ENCODE results near the gene CAD. TPM values are rescaled to one million over a fixed set of nuclear protein-coding genes. Genes with fewer than 3 reads are reported as not detected.

CAD gene
- total and polyA plus RNA-seq, 4 donors = 6.9 to 29.7 (median 18.2) TPM

GRCh38 chr2:27205206-27205605 is 12.0 kb upstream of the CAD start:
- H3K4me1 ChIP-seq (ENCODE audit: control insufficient read depth in 1 of 2, insufficient read depth in 2 of 2, low read length in 2 of 2) = no peaks in the 10 kb centered on the region
- ATAC-seq (ENCODE audit: low FRiP score) (no peak), DNase-seq (no peak)
- intact Hi-C loops (cut with DNase I) = no loop called here
- no peaks in the 10 kb centered on the region for H3K9me3 ChIP-seq (ENCODE audit: control insufficient read depth, low read length)
- no peak overlapping the region for H3K4me3 ChIP-seq (ENCODE audit: low read length in 2 of 2)
- H3K27me3 ChIP-seq (ENCODE audit: control insufficient read depth in 1 of 2, insufficient read depth in 2 of 2, low read length in 1 of 2) = no peaks in the 10 kb centered on the region
- 82 to 85% methylated on average over 8 of the region's 8 CpGs for WGBS, 2 donors
- peaks cover 2 to 6% of the 10 kb centered on the region in 2 donors for H3K36me3 ChIP-seq (ENCODE audit: control insufficient read depth in 1 of 2, insufficient read depth in 2 of 2, low read length in 1 of 2)
- H3K27ac ChIP-seq (ENCODE audit: low read depth in 1 of 2, low read length in 2 of 2) = no peak overlapping the region

DNA sequence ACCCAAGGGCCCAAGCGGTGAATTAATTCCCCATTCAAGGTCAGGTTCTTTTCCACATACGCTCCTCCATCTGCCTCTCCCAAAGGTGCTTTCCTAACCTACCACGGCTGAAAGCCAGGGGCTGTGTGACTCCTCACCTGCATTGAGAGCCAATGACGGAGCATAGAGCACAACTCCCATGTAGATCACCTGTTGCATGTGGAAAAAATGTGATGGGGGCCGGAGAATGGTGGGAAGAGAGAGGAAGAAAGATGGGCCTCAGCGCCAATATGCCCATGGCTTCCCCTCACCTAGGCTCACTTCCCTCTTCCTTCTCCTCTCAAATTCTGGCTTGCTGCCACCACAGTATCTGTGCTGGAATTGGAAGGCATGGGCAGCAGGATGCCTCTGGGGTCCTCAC is 10.8 kb upstream of the CAD start:
- no peak for DNase-seq
- H3K27ac ChIP-seq (ENCODE audit: low read depth in 1 of 2, low read length in 2 of 2) = no peak overlapping the region
- H3K9me3 ChIP-seq (ENCODE audit: control insufficient read depth, low read length) = no peaks in the 10 kb centered on the region
- intact Hi-C loops (cut with DNase I) = no loop called here
- no peaks in the 10 kb centered on the region for H3K4me1 ChIP-seq (ENCODE audit: control insufficient read depth in 1 of 2, insufficient read depth in 2 of 2, low read length in 2 of 2)
- no peak overlapping the region for H3K4me3 ChIP-seq (ENCODE audit: low read length in 2 of 2)
- H3K27me3 ChIP-seq (ENCODE audit: control insufficient read depth in 1 of 2, insufficient read depth in 2 of 2, low read length in 1 of 2) = no peaks in the 10 kb centered on the region
- ATAC-seq (ENCODE audit: low FRiP score) = no peak
- WGBS, 2 donors = 95 to 96% methylated on average over 6 of the region's 6 CpGs
- peaks cover 2 to 6% of the 10 kb centered on the region in 2 donors for H3K36me3 ChIP-seq (ENCODE audit: control insufficient read depth in 1 of 2, insufficient read depth in 2 of 2, low read length in 1 of 2)

DNA sequence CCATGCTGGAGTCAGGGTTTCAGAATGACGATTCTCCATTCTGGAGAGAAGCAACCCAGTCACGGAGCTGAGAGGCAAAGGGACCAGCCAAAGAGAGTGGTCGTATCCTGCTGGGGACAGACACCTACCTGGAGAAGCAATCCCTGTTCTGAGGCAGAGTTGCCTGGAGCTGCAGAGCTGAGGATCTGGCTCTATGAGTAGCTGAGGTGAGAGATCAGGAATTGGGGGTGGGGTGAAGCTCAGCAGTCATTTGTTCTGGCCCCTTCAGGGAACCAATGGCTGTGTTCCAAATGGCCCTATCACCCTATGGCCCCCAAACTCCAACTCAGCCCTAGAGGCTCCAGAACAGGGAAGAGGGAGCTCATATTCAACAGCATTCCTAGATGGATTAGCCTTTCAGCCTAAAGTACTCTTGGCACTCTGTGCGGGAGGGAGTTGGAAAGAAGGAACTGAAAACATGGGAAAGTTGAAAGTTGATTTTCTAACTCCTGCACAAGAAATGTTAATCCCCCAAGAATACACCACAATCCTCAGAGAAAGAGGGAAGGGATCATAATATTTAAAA is 8.6 kb upstream of the CAD start:
- H3K27me3 ChIP-seq (ENCODE audit: control insufficient read depth in 1 of 2, insufficient read depth in 2 of 2, low read length in 1 of 2) = no peaks in the 10 kb centered on the region
- H3K9me3 ChIP-seq (ENCODE audit: control insufficient read depth, low read length) = no peaks in the 10 kb centered on the region
- DNase-seq = no peak
- ATAC-seq (ENCODE audit: low FRiP score) = no peak
- H3K27ac ChIP-seq (ENCODE audit: low read depth in 1 of 2, low read length in 2 of 2) = no peak overlapping the region
- 85 to 89% methylated on average over 4 of the region's 4 CpGs for WGBS, 2 donors
- no peaks in the 10 kb centered on the region for H3K4me1 ChIP-seq (ENCODE audit: control insufficient read depth in 1 of 2, insufficient read depth in 2 of 2, low read length in 2 of 2)
- H3K4me3 ChIP-seq (ENCODE audit: low read length in 2 of 2) = no peak overlapping the region
- intact Hi-C loops (cut with DNase I) = no loop called here
- H3K36me3 ChIP-seq (ENCODE audit: control insufficient read depth in 1 of 2, insufficient read depth in 2 of 2, low read length in 1 of 2) = peaks cover 2 to 4% of the 10 kb centered on the region in 2 donors

GRCh38 chr2:27209621-27210401 is 7.4 kb upstream of the CAD start:
- Histone ChIP-seq H3K4me3 (ENCODE audit: low read length in 2 of 2) (no peak overlapping the region), H3K27me3 (ENCODE audit: control insufficient read depth in 1 of 2, insufficient read depth in 2 of 2, low read length in 1 of 2) (no peaks in the 10 kb centered on the region), H3K9me3 (ENCODE audit: control insufficient read depth, low read length) (no peaks in the 10 kb centered on the region), H3K27ac (ENCODE audit: low read depth in 1 of 2, low read length in 2 of 2) (no peak overlapping the region), H3K4me1 (ENCODE audit: control insufficient read depth in 1 of 2, insufficient read depth in 2 of 2, low read length in 2 of 2) (no peaks in the 10 kb centered on the region), H3K36me3 (ENCODE audit: control insufficient read depth in 1 of 2, insufficient read depth in 2 of 2, low read length in 1 of 2) (peaks cover 2 to 4% of the 10 kb centered on the region in 2 donors)
- intact Hi-C loops (cut with DNase I) = loop anchor here in 1 of 2 donors (5.0 kb wide), 1 partner anchor 78 kb away; the partner anchor contains the start of gene PREB
- ATAC-seq (ENCODE audit: low FRiP score) (no peak), DNase-seq (no peak)
- WGBS, 2 donors = 92 to 94% methylated on average over 6 of the region's 6 CpGs

DNA sequence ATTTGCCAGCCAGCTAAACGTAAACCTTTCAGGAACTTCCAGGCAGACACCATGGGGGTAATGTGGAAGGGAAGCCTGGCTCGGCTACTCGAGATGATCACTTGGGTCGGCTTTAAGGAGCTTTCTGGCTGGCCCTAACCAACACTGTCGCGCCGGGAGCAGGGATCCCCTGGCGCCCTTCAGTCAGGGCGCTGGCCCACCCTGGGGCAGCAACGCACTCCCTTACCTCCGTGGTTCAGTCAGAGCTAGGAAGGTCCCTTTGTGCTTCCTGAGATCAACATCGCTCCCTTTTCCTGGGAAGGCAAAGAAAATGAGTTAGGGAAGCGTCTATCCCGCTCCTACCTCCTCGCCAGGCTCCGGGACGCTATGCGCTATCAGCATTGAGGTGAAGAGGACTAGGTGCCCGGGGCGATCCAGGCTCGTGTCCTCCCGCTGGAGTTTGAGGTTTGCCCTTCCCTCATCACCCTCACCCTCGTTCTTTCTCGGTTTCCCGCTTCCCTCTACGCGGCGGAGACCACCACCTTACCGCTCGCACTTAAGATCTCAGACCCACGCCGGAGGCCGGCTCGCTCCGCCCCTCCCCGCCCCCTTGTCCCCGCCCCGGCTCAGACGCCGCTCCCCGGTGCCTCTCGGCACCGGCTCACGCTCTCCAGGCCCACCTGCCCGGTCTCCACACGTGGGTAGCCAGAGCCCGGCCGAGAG is 5.8 kb upstream of the CAD start:
- H3K4me1 ChIP-seq (ENCODE audit: control insufficient read depth in 1 of 2, insufficient read depth in 2 of 2, low read length in 2 of 2) = no peaks in the 10 kb centered on the region
- peaks cover 2 to 3% of the 10 kb centered on the region in 2 donors for H3K36me3 ChIP-seq (ENCODE audit: control insufficient read depth in 1 of 2, insufficient read depth in 2 of 2, low read length in 1 of 2)
- H3K27ac ChIP-seq (ENCODE audit: low read depth in 1 of 2, low read length in 2 of 2) = no peak overlapping the region
- no peaks in the 10 kb centered on the region for H3K27me3 ChIP-seq (ENCODE audit: control insufficient read depth in 1 of 2, insufficient read depth in 2 of 2, low read length in 1 of 2)
- H3K4me3 ChIP-seq (ENCODE audit: low read length in 2 of 2) = peak overlapping the region; percentile 63 to 66
- DNase-seq (no peak), ATAC-seq (ENCODE audit: low FRiP score) (peak; percentile 28)
- intact Hi-C loops (cut with DNase I) = loop anchor here in 1 of 2 donors (5.0 kb wide), 1 partner anchor 79 kb away; the partner anchor contains the start of gene PREB
- no peaks in the 10 kb centered on the region for H3K9me3 ChIP-seq (ENCODE audit: control insufficient read depth, low read length)
- 4% methylated on average over 44 to 48 of the region's 48 CpGs for WGBS, 2 donors

GRCh38 chr2:27211943-27212625 is 5.1 kb upstream of the CAD start, which contains the start of the genes ATRAID and SLC5A6:
TSS of gene ATRAID (plus strand) at chr2:27212041. CDS start at chr2:27212369, 328 bp downstream.
TSS of gene SLC5A6 (minus strand) at chr2:27212268. CDS start at chr2:27207650, 4,618 bp downstream.
- Histone ChIP-seq H3K27me3 (ENCODE audit: control insufficient read depth in 1 of 2, insufficient read depth in 2 of 2, low read length in 1 of 2) (no peaks in the 10 kb centered on the region), H3K4me1 (ENCODE audit: control insufficient read depth in 1 of 2, insufficient read depth in 2 of 2, low read length in 2 of 2) (no peaks in the 10 kb centered on the region), H3K4me3 (ENCODE audit: low read length in 2 of 2) (peak within 1 kb of the TSS; percentile 63 to 83), H3K36me3 (ENCODE audit: control insufficient read depth in 1 of 2, insufficient read depth in 2 of 2, low read length in 1 of 2) (peaks cover 0 to 2% of the 10 kb centered on the region in 2 donors), H3K27ac (ENCODE audit: low read depth in 1 of 2, low read length in 2 of 2) (peak within 1 kb of the TSS; percentile 65 to 97), H3K9me3 (ENCODE audit: control insufficient read depth, low read length) (no peaks in the 10 kb centered on the region)
- peak; percentile 93 to 96 for DNase-seq
- peak; percentile 99 for ATAC-seq (ENCODE audit: low FRiP score)
- intact Hi-C loops (cut with DNase I) = loop anchor here in 1 of 2 donors (5.0 kb wide), 1 partner anchor 80 kb away; the partner anchor contains the start of gene PREB
- WGBS, 2 donors = 1% methylated on average over 55 to 73 of the region's 73 CpGs

GRCh38 chr2:27212626-27213471 is 4.3 kb upstream of the CAD start:
- H3K4me1 ChIP-seq (ENCODE audit: control insufficient read depth in 1 of 2, insufficient read depth in 2 of 2, low read length in 2 of 2) = no peaks in the 10 kb centered on the region
- ATAC-seq (ENCODE audit: low FRiP score) (peak; percentile 40), DNase-seq (no peak)
- H3K27ac ChIP-seq (ENCODE audit: low read depth in 1 of 2, low read length in 2 of 2) = peak overlapping the region; percentile 65 to 97
- 5 to 6% methylated on average over 34 of the region's 34 CpGs for WGBS, 2 donors
- peak overlapping the region; percentile 63 to 83 for H3K4me3 ChIP-seq (ENCODE audit: low read length in 2 of 2)
- no peaks in the 10 kb centered on the region for H3K9me3 ChIP-seq (ENCODE audit: control insufficient read depth, low read length)
- no peaks in the 10 kb centered on the region for H3K27me3 ChIP-seq (ENCODE audit: control insufficient read depth in 1 of 2, insufficient read depth in 2 of 2, low read length in 1 of 2)
- intact Hi-C loops (cut with DNase I) = loop anchor here in 1 of 2 donors (5.0 kb wide), 1 partner anchor 81 kb away; the partner anchor contains the start of gene PREB
- peaks cover 0 to 2% of the 10 kb centered on the region in 2 donors for H3K36me3 ChIP-seq (ENCODE audit: control insufficient read depth in 1 of 2, insufficient read depth in 2 of 2, low read length in 1 of 2)
